Measurements from ENCODE around the gene SNX12.

Gene SNX12

GRCh38 chrX:71067089-71067488, 1.0 kb downstream of the SNX12 start (continued):
- no peak for TF ChIP-seq ZBTB26 (tag by site-specific recombination; optimal IDR thresholded peaks at IDR 0.05)
- TF ChIP-seq ZNF37A (tag by site-specific recombination; IDR thresholded peaks at IDR 0.05): no peak
- no peak for TF ChIP-seq ZNF561 (tag by site-specific recombination; IDR thresholded peaks at IDR 0.05; ENCODE audit: borderline replicate concordance)
- no peak for TF ChIP-seq ZSCAN4 (tag by site-specific recombination; IDR thresholded peaks at IDR 0.05)
- TF ChIP-seq ZNF624 (tag by site-specific recombination; IDR thresholded peaks at IDR 0.05): no peak
- TF ChIP-seq ZFP3 (tag by site-specific recombination; IDR thresholded peaks at IDR 0.05; ENCODE audit: low read depth): no peak

GRCh38 chrX:71060127-71060526, 8.0 kb downstream of the SNX12 start:
- peaks cover 10 to 45% of the 10 kb centered on the region in 2 experiments for H3K36me3 ChIP-seq (ENCODE audit: control insufficient read depth in 2 of 2, insufficient read depth in 1 of 2, low read length in 2 of 2)
- no peaks in the 10 kb centered on the region; the same call in 1 of the 2 replicates for H3K9me3 ChIP-seq (ENCODE audit: control insufficient read depth, insufficient read depth, low read depth, low read length)
- ChIA-PET CTCF (no interaction called here), POLR2A (no interaction called here)
- H3K4me3 ChIP-seq (ENCODE audit: low read depth, low read length): no peak overlapping the region
- no peaks in the 10 kb centered on the region for H3K4me1 ChIP-seq (ENCODE audit: control insufficient read depth, insufficient read depth, low read length)
- no peak overlapping the region for H3K27ac ChIP-seq (ENCODE audit: extremely low read depth, low read depth, low read length)
- TF ChIP-seq GLIS2 (tag by site-specific recombination; IDR thresholded peaks at IDR 0.05): no peak
- no peak for TF ChIP-seq ZNF248 (tag by site-specific recombination; IDR thresholded peaks at IDR 0.05)
- TF ChIP-seq ZNF600 (tag by site-specific recombination; IDR thresholded peaks at IDR 0.05): no peak
- no peak for TF ChIP-seq ZNF354C (tag by site-specific recombination; IDR thresholded peaks at IDR 0.05; ENCODE audit: borderline replicate concordance, low read depth)
- no peak for TF ChIP-seq ZSCAN5A (tag by site-specific recombination; IDR thresholded peaks at IDR 0.05)

GRCh38 chrX:71057848-71058530, 10.1 kb downstream of the SNX12 start:
- H3K9me3 ChIP-seq (ENCODE audit: control insufficient read depth, insufficient read depth, low read depth, low read length): no peaks in the 10 kb centered on the region
- peaks cover 16 to 53% of the 10 kb centered on the region in 2 experiments for H3K36me3 ChIP-seq (ENCODE audit: control insufficient read depth in 2 of 2, insufficient read depth in 1 of 2, low read length in 2 of 2)
- H3K4me3 ChIP-seq (ENCODE audit: low read depth, low read length): no peak overlapping the region
- H3K27ac ChIP-seq (ENCODE audit: extremely low read depth, low read depth, low read length): no peak overlapping the region
- CTCF ChIA-PET: interaction anchor here (0.5 to 1.2 kb wide), 4 partner anchors 15 to 664 kb away, joined by 3 to 5 read pairs (median 4); no protein-coding TSS in a partner anchor
- H3K4me1 ChIP-seq (ENCODE audit: control insufficient read depth, insufficient read depth, low read length): no peaks in the 10 kb centered on the region
- POLR2A ChIA-PET: no interaction called here
- TF ChIP-seq ZNF658 (tag by site-specific recombination; IDR thresholded peaks at IDR 0.05) (no peak), ZBTB8A (tag by site-specific recombination; IDR thresholded peaks at IDR 0.05) (no peak), SP2 (tag by site-specific recombination; IDR thresholded peaks at IDR 0.05) (no peak), ZNF549 (tag by site-specific recombination; IDR thresholded peaks at IDR 0.05) (no peak), ZNF664 (tag by site-specific recombination; IDR thresholded peaks at IDR 0.05) (no peak), FEZF1 (tag by site-specific recombination; IDR thresholded peaks at IDR 0.05) (no peak), EGR2 (tag by site-specific recombination; IDR thresholded peaks at IDR 0.05; ENCODE audit: low read depth) (no peak), ZNF639 (tag by site-specific recombination; IDR thresholded peaks at IDR 0.05) (no peak), ZNF449 (tag by site-specific recombination; IDR thresholded peaks at IDR 0.05) (no peak), REST (tag by site-specific recombination; IDR thresholded peaks at IDR 0.05) (no peak), ZNF621 (tag by site-specific recombination; IDR thresholded peaks at IDR 0.05) (no peak), ZNF24 (tag by site-specific recombination; IDR thresholded peaks at IDR 0.05) (no peak)

Measured in HEK293 (cell line).